Retina (tissue), 1 donor: ENCODE measurements around the gene MBNL1.
"Not testable (repeated sequence)": the region's sequence is repeated elsewhere in the genome, so short reads cannot be mapped to it uniquely, and the experiment has no call there.

Experiments
- DNase-seq: peaks from one replicate; pipeline ENCODE4 v3.0.0-alpha.2; 2016

The MBNL1 gene

GRCh38 chr3:152382312-152383135 lies 113.8 kb downstream of the MBNL1 start:
- no peak for DNase-seq

GRCh38 chr3:152383136-152383606 lies 114.4 kb downstream of the MBNL1 start:
- no peak for DNase-seq

- DNase-seq = no peak
Measured at GRCh38 chr3:152384412-152384811, 115.7 kb downstream of the MBNL1 start.

- no peak for DNase-seq
Measured at GRCh38 chr3:152385761-152386160, 117.0 kb downstream of the MBNL1 start.

GRCh38 chr3:152386208-152386607 lies 117.5 kb downstream of the MBNL1 start:
- DNase-seq = no peak

GRCh38 chr3:152388631-152389030 lies 119.9 kb downstream of the MBNL1 start:
- DNase-seq = no peak

- no peak for DNase-seq
Measured at GRCh38 chr3:152389316-152389934, 120.7 kb downstream of the MBNL1 start.

GRCh38 chr3:152390647-152391046 lies 121.9 kb downstream of the MBNL1 start:
- DNase-seq = no peak

GRCh38 chr3:152391671-152392070 lies 122.9 kb downstream of the MBNL1 start:
- no peak for DNase-seq

GRCh38 chr3:152392272-152392880 lies 123.6 kb downstream of the MBNL1 start:
- no peak for DNase-seq

GRCh38 chr3:152394246-152394645 lies 125.5 kb downstream of the MBNL1 start:
- DNase-seq = no peak

- no peak for DNase-seq
Measured at GRCh38 chr3:152395764-152396163, 127.0 kb downstream of the MBNL1 start.

- no peak for DNase-seq
Measured at GRCh38 chr3:152396867-152397266, 128.1 kb downstream of the MBNL1 start.

- not testable (repeated sequence) for DNase-seq
Measured at GRCh38 chr3:152397348-152397747, 128.6 kb downstream of the MBNL1 start.

- DNase-seq = no peak
Measured at GRCh38 chr3:152398495-152398894, 129.8 kb downstream of the MBNL1 start.

GRCh38 chr3:152399374-152399773 lies 130.6 kb downstream of the MBNL1 start:
- DNase-seq = no peak

GRCh38 chr3:152400887-152401286 lies 132.2 kb downstream of the MBNL1 start:
- DNase-seq = no peak

- DNase-seq = no peak
Measured at GRCh38 chr3:152402695-152403451, 134.1 kb downstream of the MBNL1 start.

- DNase-seq = no peak
Measured at GRCh38 chr3:152403632-152404066, 134.9 kb downstream of the MBNL1 start.

- DNase-seq = no peak
Measured at GRCh38 chr3:152404976-152405375, 136.2 kb downstream of the MBNL1 start.

GRCh38 chr3:152405915-152406802 lies 137.4 kb downstream of the MBNL1 start:
- DNase-seq = no peak

- no peak for DNase-seq
Measured at GRCh38 chr3:152413240-152413639, 144.5 kb downstream of the MBNL1 start.
